Esophagus muscularis mucosa (tissue), 4 donors: ENCODE data around the gene TRIM34. TPM values are rescaled to one million over a fixed set of nuclear protein-coding genes. Genes with fewer than 3 reads are reported as not detected.
A peak's percentile ranks its signal among the peaks of the same experiment; 100 is the strongest.

Experiments used
- DNase-seq: peaks from one replicate; pipeline ENCODE4 v3.0.0-alpha.2; 2017; ENCODE audit errors: extremely low spot score
- H3K27ac ChIP-seq, 4 donors: fragments of 200-600 bp; sonication (generic); replicated peaks in 1 of 4; 1 replicate in 3 of 4; 2 replicates in 1 of 4; pipeline ENCODE4 v1.5.1; 2016 to 2019; ENCODE audit warnings: mild to moderate bottlenecking in 1 of 4
- H3K27me3 ChIP-seq, 4 donors: fragments of 200-600 bp; sonication (generic); one replicate each; pipeline versions ENCODE4 v1.5.1 to v1.6.0; 2016 to 2019
- H3K36me3 ChIP-seq, 4 donors: fragments of 200-600 bp; sonication (generic); one replicate each; pipeline ENCODE4 v1.5.1; 2016 to 2019
- H3K4me1 ChIP-seq, 4 donors: fragments of 200-600 bp; sonication (generic); one replicate each; pipeline ENCODE4 v1.5.1; 2016 to 2019
- H3K4me3 ChIP-seq, 4 donors: fragments of 200-600 bp; sonication (generic); 1 replicate in 2 of 4; 2 replicates in 2 of 4; pipeline ENCODE4 v1.5.1; 2016 to 2019; ENCODE audit warnings: mild to moderate bottlenecking in 4 of 4, moderate library complexity in 1 of 4
- H3K9me3 ChIP-seq, 4 donors: fragments of 200-600 bp; sonication (generic); 1 replicate in 3 of 4; 2 replicates in 1 of 4; pipeline ENCODE4 v1.5.1; 2016 to 2019
- EP300 ChIP-seq: sonication (generic); formaldehyde crosslinking; IDR thresholded peaks from one replicate; pipeline ENCODE4 v1.6.1; 2017; ENCODE audit warnings: antibody characterized with exemption
- POLR2A ChIP-seq: fragments of 450-650 bp; IDR thresholded peaks from one replicate; pipeline ENCODE4 v1.6.1; 2017; ENCODE audit warnings: antibody characterized with exemption, moderate library complexity, mild to moderate bottlenecking, low read depth
- POLR2AphosphoS5 ChIP-seq, 2 donors: sonication (generic); formaldehyde crosslinking; IDR thresholded peaks; one replicate each; pipeline ENCODE4 v1.6.1; 2017; ENCODE audit warnings: antibody characterized with exemption in 2 of 2
- WGBS: methylation state at CpG from one replicate; pipeline ENCODE4 v1.1.5; 2018; 5-methylcytosine and 5-hydroxymethylcytosine counted together
- intact Hi-C: fragments of 100-400 bp; cut with DNase I; formaldehyde crosslinking; loops from one replicate; pipeline ENCODE4 v1.15.1; 2023
- total RNA-seq, 4 donors: library from RNA; depleted of rRNA; stranded (reverse); fragments of >200 nt; gene quantifications; one replicate each; pipeline versions ENCODE4 v1.1.0 to v1.2.1, GENCODE V29; 2016
- TF ChIP-seq, protein P1 (sequence below), 3 experiments: fragments of 200-600 bp in 2 of 3; fragments of 450-650 bp in 1 of 3; sonication (generic) in 2 of 3; IDR thresholded peaks; one replicate each; pipeline ENCODE4 v1.5.1; 2017 to 2019; ENCODE audit warnings: antibody characterized with exemption in 3 of 3, mild to moderate bottlenecking in 2 of 3, moderate library complexity in 1 of 3

Gene TRIM34
- total RNA-seq, 4 donors from 2014 or later, result 3.0 to 5.0 (median 3.9) TPM

DNA sequence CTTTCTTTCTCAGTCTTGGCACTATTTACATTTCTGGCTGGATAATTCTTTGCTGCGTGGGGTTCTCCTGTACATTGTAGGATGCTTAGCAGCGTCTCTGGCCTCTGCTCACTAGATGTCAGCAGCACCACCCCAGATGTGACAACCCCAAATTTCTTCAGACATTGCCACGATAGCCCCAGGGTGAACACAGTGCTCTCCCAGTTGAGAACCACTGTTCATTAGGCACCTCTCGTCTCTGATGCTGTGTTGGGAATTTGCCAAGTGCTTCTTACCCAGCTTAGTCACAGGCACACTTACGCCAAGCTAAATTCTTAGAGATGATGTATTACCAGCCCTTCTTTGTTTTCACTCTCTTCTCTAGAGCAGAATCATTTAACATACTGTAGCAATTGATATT lies 19.0 kb upstream of the TRIM34 start:
- no peaks in the 10 kb centered on the region for H3K9me3 ChIP-seq
- WGBS, result 52% methylated on average over 5 of the region's 5 CpGs
- H3K4me3 ChIP-seq, result no peak overlapping the region

DNA sequence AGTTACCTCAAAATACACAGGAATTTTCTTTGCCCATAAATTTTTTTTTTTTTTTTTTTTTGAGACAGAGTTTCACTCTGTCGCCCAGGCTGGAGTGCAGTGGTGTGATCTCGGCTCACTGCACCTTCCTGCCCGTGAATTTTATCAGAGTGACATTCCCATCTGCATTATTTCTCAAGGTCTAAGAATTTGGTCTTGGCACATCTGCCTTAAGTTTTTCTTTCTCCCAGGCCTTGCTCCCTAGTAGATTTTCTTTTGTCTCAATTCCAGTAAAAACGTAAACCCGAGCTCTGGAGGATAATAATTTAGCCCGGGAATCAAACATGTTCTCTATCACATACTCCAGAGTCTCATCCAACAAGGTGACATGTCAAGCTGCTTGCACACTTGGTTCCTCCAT lies 16.0 kb upstream of the TRIM34 start:
- H3K27me3 ChIP-seq, result no peaks in the 10 kb centered on the region
- peaks cover 0 to 22% (median 3%) of the 10 kb centered on the region in 4 donors for H3K36me3 ChIP-seq
- no peak overlapping the region for H3K27ac ChIP-seq
- no peaks in the 10 kb centered on the region for H3K9me3 ChIP-seq
- WGBS, result 69% methylated on average over 6 of the region's 6 CpGs
- intact Hi-C loops, result loop anchor here (10.0 kb wide), 1 partner anchor 196 kb away; the partner anchor contains the start of gene OR52N2
- TF ChIP-seq, protein P1, sequence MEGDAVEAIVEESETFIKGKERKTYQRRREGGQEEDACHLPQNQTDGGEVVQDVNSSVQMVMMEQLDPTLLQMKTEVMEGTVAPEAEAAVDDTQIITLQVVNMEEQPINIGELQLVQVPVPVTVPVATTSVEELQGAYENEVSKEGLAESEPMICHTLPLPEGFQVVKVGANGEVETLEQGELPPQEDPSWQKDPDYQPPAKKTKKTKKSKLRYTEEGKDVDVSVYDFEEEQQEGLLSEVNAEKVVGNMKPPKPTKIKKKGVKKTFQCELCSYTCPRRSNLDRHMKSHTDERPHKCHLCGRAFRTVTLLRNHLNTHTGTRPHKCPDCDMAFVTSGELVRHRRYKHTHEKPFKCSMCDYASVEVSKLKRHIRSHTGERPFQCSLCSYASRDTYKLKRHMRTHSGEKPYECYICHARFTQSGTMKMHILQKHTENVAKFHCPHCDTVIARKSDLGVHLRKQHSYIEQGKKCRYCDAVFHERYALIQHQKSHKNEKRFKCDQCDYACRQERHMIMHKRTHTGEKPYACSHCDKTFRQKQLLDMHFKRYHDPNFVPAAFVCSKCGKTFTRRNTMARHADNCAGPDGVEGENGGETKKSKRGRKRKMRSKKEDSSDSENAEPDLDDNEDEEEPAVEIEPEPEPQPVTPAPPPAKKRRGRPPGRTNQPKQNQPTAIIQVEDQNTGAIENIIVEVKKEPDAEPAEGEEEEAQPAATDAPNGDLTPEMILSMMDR (IDR thresholded peaks at IDR 0.05), result no peak
- no peak for TF ChIP-seq POLR2A
- TF ChIP-seq EP300, result no peak
- no peak for TF ChIP-seq POLR2AphosphoS5 (IDR thresholded peaks at IDR 0.05)
- no peak overlapping the region for H3K4me3 ChIP-seq
- no peak for DNase-seq
- H3K4me1 ChIP-seq, result peaks cover 0 to 13% (median 6%) of the 10 kb centered on the region in 4 donors

More for the DNA sequence above, 19.0 kb upstream of the TRIM34 start:
- DNase-seq, result no peak
- no peaks in the 10 kb centered on the region for H3K27me3 ChIP-seq
- peak overlapping the region in 1 of 4 donors; percentile 20 for H3K27ac ChIP-seq
- H3K4me1 ChIP-seq, result peaks cover 0 to 20% (median 8%) of the 10 kb centered on the region in 4 donors
- TF ChIP-seq, protein P1 (IDR thresholded peaks at IDR 0.05), result no peak
- TF ChIP-seq EP300 (no peak), POLR2AphosphoS5 (IDR thresholded peaks at IDR 0.05) (no peak), POLR2A (no peak)
- intact Hi-C loops, result loop anchor here (10.0 kb wide), 1 partner anchor 199 kb away; the partner anchor contains the start of gene OR52N2
- peaks cover 0 to 22% (median 3%) of the 10 kb centered on the region in 4 donors for H3K36me3 ChIP-seq

DNA sequence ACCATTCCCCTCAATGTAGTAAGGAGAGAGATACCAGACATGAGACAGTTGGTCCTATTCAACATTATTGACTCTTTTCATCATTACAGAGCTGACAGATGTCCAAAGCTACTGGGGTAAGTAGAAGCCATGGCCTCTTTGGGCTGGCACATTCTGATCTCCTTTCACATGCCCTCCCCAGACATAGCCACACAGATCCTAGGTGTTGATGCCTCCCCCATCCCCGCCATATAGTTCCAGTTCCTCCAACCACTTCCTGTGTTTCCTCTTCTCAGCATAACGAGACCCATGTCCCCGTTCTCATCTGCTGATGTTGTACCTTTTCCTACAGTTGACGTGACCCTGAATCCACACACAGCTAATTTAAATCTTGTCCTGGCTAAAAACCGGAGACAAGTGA lies 14.4 kb upstream of the TRIM34 start:
- WGBS, result 83% methylated on average over 5 of the region's 5 CpGs
- TF ChIP-seq, protein P1 (IDR thresholded peaks at IDR 0.05), result no peak
- no peak for TF ChIP-seq EP300
- TF ChIP-seq POLR2AphosphoS5 (IDR thresholded peaks at IDR 0.05), result no peak
- TF ChIP-seq POLR2A, result no peak
- H3K4me1 ChIP-seq, result peaks cover 0 to 11% (median 6%) of the 10 kb centered on the region in 4 donors
- intact Hi-C loops, result no loop called here
- no peak overlapping the region for H3K27ac ChIP-seq
- H3K9me3 ChIP-seq, result no peaks in the 10 kb centered on the region
- H3K36me3 ChIP-seq, result peaks cover 0 to 14% (median 3%) of the 10 kb centered on the region in 4 donors
- H3K27me3 ChIP-seq, result no peaks in the 10 kb centered on the region
- H3K4me3 ChIP-seq, result no peak overlapping the region
- DNase-seq, result no peak

DNA sequence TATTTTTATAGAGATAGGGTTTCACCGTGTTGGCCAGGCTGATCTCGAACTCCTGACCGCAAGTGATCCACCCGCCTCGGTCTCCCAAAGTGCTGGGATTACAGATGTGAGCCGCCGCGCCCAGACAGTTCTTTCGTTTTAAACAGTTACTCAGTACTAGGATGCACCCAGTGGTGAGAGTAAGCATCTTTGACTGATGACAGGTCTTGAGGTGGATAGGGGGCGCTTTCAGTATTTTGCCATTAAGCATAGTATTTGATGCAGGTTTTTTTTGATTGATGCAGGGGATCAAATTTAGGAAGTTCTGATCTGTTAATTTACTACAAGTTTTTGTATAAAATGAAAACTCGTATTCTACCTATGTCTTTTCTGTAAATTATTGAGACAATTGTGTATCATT lies 13.2 kb upstream of the TRIM34 start:
- Histone ChIP-seq H3K27me3 (no peaks in the 10 kb centered on the region), H3K36me3 (peaks cover 0 to 14% (median 3%) of the 10 kb centered on the region in 4 donors), H3K4me3 (no peak overlapping the region), H3K4me1 (no peaks in the 10 kb centered on the region), H3K27ac (no peak overlapping the region), H3K9me3 (no peaks in the 10 kb centered on the region)
- TF ChIP-seq, protein P1 (IDR thresholded peaks at IDR 0.05), result no peak
- no peak for TF ChIP-seq POLR2AphosphoS5 (IDR thresholded peaks at IDR 0.05)
- no peak for TF ChIP-seq EP300
- intact Hi-C loops, result no loop called here
- DNase-seq, result no peak
- WGBS, result 91% methylated on average over 11 of the region's 11 CpGs

GRCh38 chr11:5618807-5619206 lies 6.0 kb upstream of the TRIM34 start:
- H3K36me3 ChIP-seq, result no peaks in the 10 kb centered on the region
- H3K9me3 ChIP-seq, result no peaks in the 10 kb centered on the region
- 75% methylated on average over 3 of the region's 3 CpGs for WGBS
- H3K4me3 ChIP-seq, result no peak overlapping the region
- DNase-seq, result no peak
- intact Hi-C loops, result no loop called here
- no peaks in the 10 kb centered on the region for H3K27me3 ChIP-seq
- TF ChIP-seq, protein P1 (IDR thresholded peaks at IDR 0.05), result no peak
- TF ChIP-seq EP300 (no peak), POLR2A (no peak), POLR2AphosphoS5 (IDR thresholded peaks at IDR 0.05) (no peak)
- no peak overlapping the region for H3K27ac ChIP-seq
- peaks cover 9 to 16% (median 14%) of the 10 kb centered on the region in 4 donors for H3K4me1 ChIP-seq
